ENCODE results near the gene CACHD1.

The CACHD1 gene

GRCh38 chr1:64555947-64556346, 86.0 kb downstream of the CACHD1 start:
- DNase-seq: no peak

- no peak for DNase-seq
Observed at GRCh38 chr1:64561993-64562392, 92.1 kb downstream of the CACHD1 start.

GRCh38 chr1:64563958-64564565, 94.1 kb downstream of the CACHD1 start:
- DNase-seq: peak; percentile 22

DNA sequence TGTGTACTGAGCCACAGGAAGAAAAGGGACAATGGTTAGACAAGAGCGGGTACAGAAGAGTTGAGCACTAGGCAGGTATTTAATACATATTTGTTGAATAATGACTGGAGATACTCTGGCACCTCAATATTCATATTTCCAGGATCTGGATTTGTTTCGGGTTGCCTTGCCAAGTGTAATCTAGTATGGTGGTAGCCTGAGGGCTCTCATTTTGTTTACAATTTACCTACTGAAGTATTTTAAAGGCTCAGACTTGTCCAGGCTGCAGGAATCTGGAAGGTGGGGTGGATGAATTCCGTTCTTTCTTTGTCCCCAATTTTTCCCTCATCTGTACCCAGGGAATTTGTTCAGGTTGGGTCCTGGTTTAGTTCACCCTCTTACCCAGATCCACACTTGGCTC, 95.0 kb downstream of the CACHD1 start:
- DNase-seq: no peak

- no peak for DNase-seq
Observed at GRCh38 chr1:64567426-64568170, 97.7 kb downstream of the CACHD1 start.

GRCh38 chr1:64568171-64568450, 98.2 kb downstream of the CACHD1 start:
- DNase-seq: no peak

GRCh38 chr1:64569411-64569810, 99.5 kb downstream of the CACHD1 start:
- DNase-seq: no peak

- no peak for DNase-seq
Observed at GRCh38 chr1:64570267-64570855, 100.4 kb downstream of the CACHD1 start.

DNA sequence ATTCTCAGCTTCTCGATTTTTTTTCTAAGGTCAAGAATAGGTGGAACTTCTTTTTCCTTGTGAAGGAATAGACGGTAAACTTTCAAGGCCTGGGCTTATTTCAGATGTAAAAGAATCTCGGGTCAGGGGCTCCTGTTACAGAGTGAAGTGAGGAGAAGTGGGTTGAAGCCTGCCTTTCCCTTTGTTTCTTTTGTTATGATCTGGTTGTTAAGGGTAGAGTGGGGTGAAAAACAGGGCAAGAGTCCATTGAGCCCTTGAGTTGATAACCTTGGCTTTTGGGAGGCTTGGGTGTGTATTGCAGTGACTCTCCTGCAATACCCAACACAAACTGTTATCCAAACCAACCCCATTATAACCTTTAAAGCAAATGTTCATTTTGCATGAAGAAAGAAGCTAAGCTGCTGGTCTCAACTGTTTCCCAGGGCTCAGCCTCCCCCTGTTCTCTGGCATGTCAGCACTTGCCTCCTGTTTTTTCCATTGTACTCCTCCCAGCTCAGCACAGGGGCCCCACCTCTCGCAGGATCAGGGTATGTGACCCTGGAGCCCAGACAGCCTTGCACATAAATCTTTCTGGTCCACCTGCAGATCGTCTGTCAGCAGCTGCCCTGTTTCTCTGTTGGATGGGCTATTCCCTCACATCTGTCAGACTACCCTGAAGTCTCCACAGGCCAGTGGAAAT, 102.4 kb downstream of the CACHD1 start:
- DNase-seq: peak; percentile 14

GRCh38 chr1:64574301-64574700, 104.4 kb downstream of the CACHD1 start:
- no peak for DNase-seq

- no peak for DNase-seq
Observed at GRCh38 chr1:64575881-64576676, 106.2 kb downstream of the CACHD1 start.

- no peak for DNase-seq
Observed at GRCh38 chr1:64578270-64578973, 108.5 kb downstream of the CACHD1 start.

- DNase-seq: no peak
Observed at GRCh38 chr1:64579767-64580166, 109.8 kb downstream of the CACHD1 start.

DNA sequence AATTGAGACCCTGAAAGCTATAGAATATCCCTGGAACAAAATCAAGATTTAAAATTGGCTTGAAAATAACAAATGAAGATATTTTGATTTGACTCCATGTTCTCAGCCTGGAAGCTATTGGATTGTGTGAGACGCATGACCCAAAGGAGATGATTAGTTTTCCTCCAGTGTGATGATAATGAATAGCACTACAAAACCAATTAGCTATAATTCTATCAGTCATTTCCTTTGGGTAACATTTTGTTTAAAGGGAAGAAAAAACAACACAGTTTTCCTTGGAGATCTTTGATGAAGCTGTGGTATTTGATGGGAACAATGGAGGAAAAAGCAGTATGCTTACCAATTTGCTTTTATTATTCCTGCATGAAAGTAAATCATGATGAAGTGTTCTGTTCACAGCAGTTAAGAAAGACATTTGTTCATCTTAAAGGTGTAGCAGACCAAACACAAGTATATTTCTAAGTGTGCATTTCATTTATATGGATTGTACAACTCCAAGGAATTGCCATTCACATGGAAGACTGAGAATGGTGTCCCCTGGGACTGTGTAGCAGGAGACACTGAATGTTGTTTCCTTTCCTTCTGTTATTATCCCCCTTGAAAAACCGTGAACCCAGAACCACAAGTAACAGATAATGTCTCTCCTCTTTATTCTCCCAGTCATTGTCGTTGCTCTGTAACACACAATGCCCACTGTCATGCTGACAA, 111.4 kb downstream of the CACHD1 start:
- DNase-seq: peak; percentile 33

DNA sequence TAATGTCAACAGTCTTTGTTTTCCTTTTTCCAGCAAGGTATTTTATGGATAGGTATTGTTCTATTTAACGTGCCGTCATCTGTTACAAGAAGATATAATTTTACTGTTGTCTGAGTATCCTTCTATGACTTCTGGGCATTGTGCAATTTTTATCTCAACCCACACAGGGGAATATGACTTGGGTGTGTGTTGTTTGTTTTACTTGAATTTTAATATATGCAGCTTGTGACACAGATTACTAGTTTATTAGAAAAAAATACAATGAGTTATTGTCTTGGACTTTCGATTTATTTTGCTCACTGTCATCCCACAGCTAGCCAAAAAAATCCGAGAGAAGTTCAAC, 111.9 kb downstream of the CACHD1 start:
- no peak for DNase-seq

- DNase-seq: peak; percentile 58
Observed at GRCh38 chr1:64584479-64584878, 114.5 kb downstream of the CACHD1 start.

GRCh38 chr1:64588876-64589275, 118.9 kb downstream of the CACHD1 start:
- DNase-seq: no peak

DNA sequence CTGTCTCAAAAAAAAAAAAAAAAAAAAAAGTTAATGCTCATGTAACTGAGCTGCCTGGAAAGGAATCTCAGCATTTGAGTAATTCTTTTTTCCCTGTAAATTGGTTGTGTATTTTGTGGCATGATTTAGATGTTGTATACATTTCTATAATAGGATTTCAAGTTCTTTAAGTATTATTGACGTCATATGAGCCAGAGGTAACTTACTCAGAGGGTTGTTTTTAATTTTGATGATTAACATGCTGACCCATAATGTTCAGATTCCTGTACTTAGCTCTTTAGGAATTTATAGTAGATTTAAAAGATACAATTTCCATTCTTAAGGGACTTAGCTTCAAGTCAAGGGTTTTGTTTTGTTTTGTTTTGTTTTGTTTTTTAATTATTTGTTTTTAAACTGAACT, 120.4 kb downstream of the CACHD1 start:
- DNase-seq: no peak

DNA sequence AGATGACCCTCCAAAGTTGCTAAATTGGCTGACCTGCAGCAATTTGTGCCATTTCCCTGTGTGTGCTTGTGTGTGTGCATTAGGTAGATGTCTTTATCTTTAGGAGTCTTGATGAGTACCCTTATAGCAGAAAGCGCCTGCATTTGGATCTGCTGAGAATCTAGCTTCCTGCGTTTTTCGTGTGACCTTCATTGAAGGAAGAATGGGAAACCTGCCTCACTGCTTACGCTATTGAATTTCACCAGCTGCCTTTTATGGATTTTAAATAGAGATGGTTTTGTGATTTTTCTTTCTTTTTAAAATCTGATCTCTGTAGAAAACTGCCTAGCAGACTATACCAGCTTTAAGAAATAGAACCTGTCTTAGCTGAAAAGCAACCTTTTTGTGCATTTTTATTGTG, 124.5 kb downstream of the CACHD1 start:
- no peak for DNase-seq

GRCh38 chr1:64595871-64596515, 126.1 kb downstream of the CACHD1 start:
- peak; percentile 65 for DNase-seq

DNA sequence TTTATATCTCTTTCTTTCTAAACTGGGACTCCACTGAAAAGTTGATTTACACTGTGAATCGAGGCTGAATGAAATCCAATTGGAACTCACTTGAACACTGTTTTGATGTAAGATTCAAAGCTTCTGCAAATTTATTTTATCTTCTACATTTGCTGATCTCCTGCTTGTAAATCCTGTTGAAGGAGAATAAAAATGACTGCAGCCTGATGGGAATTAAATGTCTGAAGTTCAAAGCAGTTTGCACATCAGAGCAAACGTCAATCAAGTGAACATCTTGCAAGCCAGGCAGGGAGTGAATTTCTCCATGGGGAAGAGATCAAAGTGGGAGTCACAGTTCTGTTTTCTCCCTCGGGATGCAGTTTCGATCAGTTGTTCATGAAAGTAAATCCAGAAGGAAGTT, 127.2 kb downstream of the CACHD1 start:
- DNase-seq: no peak

Data from DMS53 (cell line).